Measurements from ENCODE around the gene ZFYVE28.

DNA sequence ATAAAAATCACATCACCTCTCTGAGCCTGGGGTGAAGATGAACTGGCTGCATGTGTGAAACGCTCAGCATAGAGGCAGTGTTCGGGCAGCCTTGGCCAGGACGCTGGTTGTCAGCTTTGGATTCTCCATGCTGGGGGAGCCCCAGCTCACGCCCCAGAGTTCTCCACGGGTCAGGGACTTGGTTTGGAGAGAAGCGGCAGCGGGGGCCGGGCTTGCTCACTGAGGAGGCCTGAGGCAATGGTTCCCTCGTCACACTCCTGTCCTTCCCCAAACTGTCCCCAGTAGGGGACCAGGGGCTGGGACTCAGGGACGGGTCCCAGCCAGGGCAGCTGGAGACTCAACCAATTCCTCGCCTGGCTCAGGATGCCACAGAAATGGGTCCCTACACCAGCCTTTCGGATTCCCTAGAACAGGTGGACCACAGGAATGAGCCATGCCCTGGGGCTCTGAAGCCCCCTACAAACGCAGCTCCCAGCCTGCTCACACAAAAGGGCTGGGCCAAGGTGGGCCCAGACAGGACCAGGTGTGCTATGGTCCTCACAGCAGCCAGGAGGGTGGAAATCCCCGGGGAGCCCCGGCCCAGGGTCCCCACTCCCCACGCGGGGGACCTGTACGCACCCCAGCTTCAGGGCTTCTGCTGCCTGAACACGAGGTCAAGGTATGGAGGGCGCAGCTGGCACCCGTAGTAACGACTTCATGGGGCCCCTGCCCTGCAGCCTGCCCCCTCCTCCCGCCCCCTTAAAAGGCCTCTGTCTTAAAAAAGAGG lies 157.9 kb downstream of the ZFYVE28 start:
- no peak for TF ChIP-seq GATA2 (IDR thresholded peaks at IDR 0.05; ENCODE audit: low read depth, low read length)
- TF ChIP-seq GATA3 (IDR thresholded peaks at IDR 0.05; ENCODE audit: low read depth, low read length) = no peak

All from SH-SY5Y (cell line).